Epithelial cell of esophagus (primary cell): ENCODE measurements around the gene PTPRE.

Experiments
- DNase-seq: peaks from one replicate; pipeline ENCODE4 v3.0.0; 2010; ENCODE audit warnings: low read depth
- H3K4me3 ChIP-seq: 2 replicates; pipeline ENCODE4 v1.5.1; 2011; ENCODE audit warnings: mild to moderate bottlenecking, low read length, control low read depth
- CTCF ChIP-seq: IDR thresholded peaks from 2 replicates; pipeline ENCODE4 v1.5.1; 2011; ENCODE audit warnings: low read depth, mild to moderate bottlenecking, low read length, control low read depth, inconsistent platforms; ENCODE audit not compliant: insufficient read depth; ENCODE audit errors: missing control alignments

Gene PTPRE

DNA sequence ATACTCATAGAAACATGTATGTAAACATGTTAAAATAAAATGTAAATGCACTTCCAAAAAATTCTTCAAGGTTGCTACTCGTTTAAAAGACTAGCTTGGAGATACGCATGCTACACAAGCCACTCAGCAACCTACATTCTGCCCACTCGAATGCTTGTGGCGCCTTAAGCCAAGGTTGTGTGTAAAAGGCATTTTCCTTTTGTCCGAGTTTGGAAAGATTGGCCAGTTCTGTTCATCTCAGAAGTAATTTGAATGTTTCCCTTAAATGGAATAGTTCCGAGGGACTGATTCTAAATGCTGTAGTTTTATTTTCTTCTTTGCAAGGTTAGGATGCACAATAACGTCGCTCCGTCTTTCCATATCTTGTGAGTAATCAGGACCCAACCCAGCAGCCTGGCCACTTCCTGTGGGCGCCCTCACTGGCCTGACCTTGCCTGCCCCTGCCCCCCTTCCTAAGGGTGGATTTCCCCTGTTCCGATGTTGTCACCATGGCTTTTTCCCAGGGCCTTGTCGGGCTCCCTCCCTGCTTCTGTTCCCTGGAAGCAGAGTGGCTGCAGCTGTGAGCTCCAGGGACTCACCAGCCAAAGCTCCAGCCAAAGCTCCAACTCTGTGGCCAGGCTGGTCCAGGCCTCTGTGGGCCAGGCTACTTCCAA, 70.6 kb downstream of the PTPRE start:
- TF ChIP-seq CTCF, result no peak
- H3K4me3 ChIP-seq, result no peak overlapping the region
- peak; percentile 52 for DNase-seq

GRCh38 chr10:127978481-127978880, 71.6 kb downstream of the PTPRE start:
- no peak overlapping the region for H3K4me3 ChIP-seq
- TF ChIP-seq CTCF, result no peak
- DNase-seq, result no peak

DNA sequence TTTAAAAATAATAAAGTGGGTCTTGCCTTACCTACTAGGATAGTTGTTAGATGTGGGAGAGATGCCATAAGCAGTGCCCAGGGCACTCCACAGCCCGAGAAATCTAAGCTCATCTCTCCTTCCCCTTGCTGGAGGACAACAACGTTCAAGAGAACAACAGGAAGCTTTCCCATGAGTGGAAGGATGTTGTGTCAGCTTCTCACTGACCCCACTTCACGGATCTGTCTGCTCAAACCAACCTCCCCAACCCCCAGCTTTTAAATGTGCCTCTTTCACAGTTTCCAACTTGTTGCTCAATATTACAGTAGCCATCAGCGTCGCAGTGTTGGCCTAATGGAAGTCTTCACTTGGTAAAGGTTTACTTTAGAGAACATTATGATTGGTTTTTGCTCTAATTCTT, 72.1 kb downstream of the PTPRE start:
- no peak for TF ChIP-seq CTCF
- no peak for DNase-seq
- no peak overlapping the region for H3K4me3 ChIP-seq

DNA sequence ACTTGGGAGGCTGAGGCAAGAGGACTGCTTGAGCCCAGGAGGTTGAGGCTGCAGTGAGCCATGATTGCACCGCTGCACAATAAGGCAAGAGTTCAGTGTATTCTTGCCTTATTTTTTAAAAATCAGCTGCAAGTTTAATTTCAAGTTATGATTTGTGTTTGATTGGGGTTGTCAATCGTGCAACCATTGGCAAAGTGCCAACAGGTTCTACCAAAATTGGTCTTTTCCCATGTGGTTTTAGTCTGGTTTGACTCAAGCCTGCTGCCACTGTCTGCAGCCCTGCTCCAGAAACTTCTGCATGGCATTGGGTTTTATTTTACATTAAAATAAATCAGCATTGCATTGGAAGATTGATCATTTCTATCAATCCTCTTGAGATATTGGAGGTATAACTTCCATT, 72.7 kb downstream of the PTPRE start:
- H3K4me3 ChIP-seq, result no peak overlapping the region
- no peak for TF ChIP-seq CTCF
- no peak for DNase-seq

DNA sequence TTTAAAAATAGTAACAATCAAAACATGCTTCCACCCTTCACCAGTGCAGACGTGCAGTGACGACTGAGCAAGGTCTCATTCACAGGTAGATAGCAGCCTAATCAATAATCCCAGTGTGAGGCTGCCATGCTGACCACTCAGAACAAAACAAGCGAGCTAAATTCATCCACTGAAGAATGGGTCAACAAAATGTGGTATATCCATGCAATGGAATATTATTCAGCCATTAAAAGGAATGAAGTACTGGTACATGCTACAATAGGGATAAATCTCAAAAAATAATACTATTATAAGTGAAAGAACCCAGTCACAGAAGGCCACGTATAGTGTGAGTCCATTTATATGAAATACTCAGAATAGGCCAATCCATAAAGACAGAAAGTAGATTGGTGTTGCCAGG, 74.0 kb downstream of the PTPRE start:
- no peak overlapping the region for H3K4me3 ChIP-seq
- no peak for TF ChIP-seq CTCF
- DNase-seq, result no peak

DNA sequence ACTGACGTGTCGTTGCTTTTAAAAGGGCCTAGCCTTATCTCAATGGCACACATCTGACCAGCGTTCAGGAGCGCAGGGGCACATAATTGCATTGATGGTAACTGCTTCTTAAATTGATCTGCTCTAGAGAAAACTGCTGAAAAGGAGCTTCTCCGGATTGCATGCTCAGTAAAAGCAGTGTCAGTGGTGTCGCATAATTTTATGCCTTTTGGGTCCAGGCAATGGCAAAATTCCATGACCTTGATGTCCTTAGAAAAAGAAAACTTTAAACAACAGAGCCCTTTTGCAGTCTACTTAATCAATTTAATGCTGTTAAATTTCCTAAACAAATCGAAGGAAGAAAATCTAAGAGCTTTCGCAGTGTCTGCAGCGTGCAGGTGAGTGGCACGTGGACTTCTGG, 75.7 kb downstream of the PTPRE start:
- no peak for TF ChIP-seq CTCF
- no peak for DNase-seq
- H3K4me3 ChIP-seq, result no peak overlapping the region
